A549 treated with Hydrocortisone at 1 μM for 4 hours (cell line): ENCODE results near the gene GPSM3. TPM values are rescaled to one million over a fixed set of nuclear protein-coding genes. Genes with fewer than 3 reads are reported as not detected.

Experiments used
- total RNA-seq: library from RNA; stranded (reverse); fragments of 200-300 nt; extraction: Qiagen RNA extraction; gene quantifications from 5 replicates; pipeline ENCODE4 v1.2.3, GENCODE V29; 2022

Gene GPSM3
- 0.23 to 0.47 TPM (median 0.45 TPM) in 5 replicates for total RNA-seq

GRCh38 chr6:32192608-32193039, at the start of gene GPSM3:
Gene GPSM3, minus strand, starts transcription at chr6:32192643. Its CDS starts 130 bp downstream, at chr6:32192513.

GRCh38 chr6:32223258-32224235, 31.1 kb upstream of the GPSM3 start, which contains the start of gene NOTCH4:
Gene NOTCH4, minus strand, starts transcription at chr6:32224067. Its CDS starts 139 bp downstream, at chr6:32223928.

GRCh38 chr6:32190054-32190851, 2.2 kb downstream of the GPSM3 start, which contains the start of gene PBX2:
Gene PBX2, minus strand, starts transcription at chr6:32190202. Its CDS starts 287 bp downstream, at chr6:32189915.

GRCh38 chr6:32184084-32184640, 8.3 kb downstream of the GPSM3 start, which contains the start of gene AGER:
Gene AGER, minus strand, starts transcription at chr6:32184253. Its CDS starts 31 bp downstream, at chr6:32184222.

GRCh38 chr6:32177788-32178546, 14.5 kb downstream of the GPSM3 start, which contains the start of gene RNF5:
Gene RNF5, plus strand, starts transcription at chr6:32178405. Its CDS starts 107 bp downstream, at chr6:32178512.

GRCh38 chr6:32175711-32176475, 16.6 kb downstream of the GPSM3 start, which contains the start of gene AGPAT1:
Gene AGPAT1, minus strand, starts transcription at chr6:32176084. Its CDS starts 4,588 bp downstream, at chr6:32171496.

GRCh38 chr6:32164295-32164694, 28.1 kb downstream of the GPSM3 start, which contains the start of gene EGFL8:
Gene EGFL8, plus strand, starts transcription at chr6:32164595. Its CDS starts 1,571 bp downstream, at chr6:32166166.

GRCh38 chr6:32153564-32154513, 38.6 kb downstream of the GPSM3 start, which contains the start of gene PPT2:
Gene PPT2, plus strand, starts transcription at chr6:32154141. Its CDS starts 454 bp downstream, at chr6:32154595.

GRCh38 chr6:32151863-32152768, 40.3 kb downstream of the GPSM3 start, which contains the start of gene PRRT1:
Gene PRRT1, minus strand, starts transcription at chr6:32151939. Its CDS starts 112 bp downstream, at chr6:32151827.

Other genes starting within 250 kb of the GPSM3 start
- 1.7 to 2.3 TPM (median 1.9 TPM) in 5 replicates for gene CFB, start 246.5 kb downstream of the GPSM3 start, total RNA-seq
- 73.7 to 87.1 TPM (median 76.9 TPM) in 5 replicates for gene NELFE, start 233.7 kb downstream of the GPSM3 start, total RNA-seq
- 21.3 to 24.7 TPM (median 23.3 TPM) in 5 replicates for gene SKIC2, start 233.5 kb downstream of the GPSM3 start, total RNA-seq
- 10.4 to 12.4 TPM (median 11.6 TPM) in 5 replicates for gene DXO, start 220.5 kb downstream of the GPSM3 start, total RNA-seq
- gene C4A, start 210.6 kb downstream of the GPSM3 start, total RNA-seq = 0.79 to 1.5 TPM (median 0.85 TPM) in 5 replicates
- 0.35 to 0.93 TPM (median 0.67 TPM) in 5 replicates for gene C4B, start 177.8 kb downstream of the GPSM3 start, total RNA-seq
- gene CYP21A2, start 154.2 kb downstream of the GPSM3 start, total RNA-seq = not detected in 5 replicates
- gene TNXB, start 83.3 kb downstream of the GPSM3 start, total RNA-seq = 0.32 to 0.66 TPM (median 0.52 TPM) in 5 replicates
- gene ATF6B, start 64.4 kb downstream of the GPSM3 start, total RNA-seq = 31.1 to 34.2 TPM (median 32.9 TPM) in 5 replicates
- 6.2 to 7.1 TPM (median 6.7 TPM) in 5 replicates for gene FKBPL, start 62.4 kb downstream of the GPSM3 start, total RNA-seq
- gene PRRT1, start 40.7 kb downstream of the GPSM3 start, total RNA-seq = 0.56 to 1.0 TPM (median 0.63 TPM) in 5 replicates
- gene PPT2, start 38.5 kb downstream of the GPSM3 start, total RNA-seq = 6.9 to 8.9 TPM (median 8.3 TPM) in 5 replicates
- gene EGFL8, start 28.0 kb downstream of the GPSM3 start, total RNA-seq = 0.69 to 2.5 TPM (median 1.8 TPM) in 5 replicates
- gene AGPAT1, start 16.6 kb downstream of the GPSM3 start, total RNA-seq = 38.0 to 40.4 TPM (median 39.4 TPM) in 5 replicates
- gene RNF5, start 14.2 kb downstream of the GPSM3 start, total RNA-seq = 34.1 to 48.8 TPM (median 44.7 TPM) in 5 replicates
- gene AGER, start 8.4 kb downstream of the GPSM3 start, total RNA-seq = 1.2 to 2.3 TPM (median 1.6 TPM) in 5 replicates
- 13.5 to 17.2 TPM (median 15.7 TPM) in 5 replicates for gene PBX2, start 2.4 kb downstream of the GPSM3 start, total RNA-seq
- 0.57 to 0.80 TPM (median 0.75 TPM) in 5 replicates for gene NOTCH4, start 31.4 kb upstream of the GPSM3 start, total RNA-seq
- not detected in 5 replicates for gene TSBP1, start 179.3 kb upstream of the GPSM3 start, total RNA-seq
- not detected in 5 replicates for gene BTNL2, start 214.5 kb upstream of the GPSM3 start, total RNA-seq
- gene HLA-DRA, start 247.2 kb upstream of the GPSM3 start, total RNA-seq = not detected in 5 replicates